ENCODE data around the gene NEXN. TPM values are rescaled to one million over a fixed set of nuclear protein-coding genes. Genes with fewer than 3 reads are reported as not detected.

Gene NEXN
- total RNA-seq, 1 experiment from 2014 or later, result 0.15 TPM

GRCh38 chr1:77990629-77991204 lies 102.3 kb downstream of the NEXN start:
- H2AFZ ChIP-seq (ENCODE audit: low read depth, low read length, poor library complexity, severe bottlenecking), result no peak overlapping the region
- POLR2A ChIA-PET, result interaction anchor here (0.9 to 4.2 kb wide), 3 partner anchors 9 to 14 kb away, joined by 3 to 26 read pairs (median 3); partner anchors contain the start of gene DNAJB4
- ATAC-seq (no peak), DNase-seq (ENCODE audit: low read depth, low spot score) (no peak)
- intact Hi-C loops (cut with micrococcal nuclease), result no loop called here
- no peaks in the 10 kb centered on the region for H3K36me3 ChIP-seq (ENCODE audit: control insufficient read depth in 1 of 2, insufficient read depth in 2 of 2, low read length in 2 of 2)
- no peak overlapping the region for H3K27ac ChIP-seq (ENCODE audit: low read depth, low read length)
- no peaks in the 10 kb centered on the region for H3K9me3 ChIP-seq (ENCODE audit: control insufficient read depth in 1 of 2, insufficient read depth in 1 of 2, low read depth in 1 of 2, low read length in 2 of 2)
- peaks cover 0 to 13% of the 10 kb centered on the region in 2 experiments; a peak in 1 of 4 replicates for H3K4me1 ChIP-seq (ENCODE audit: control insufficient read depth in 1 of 2, insufficient read depth in 2 of 2, low read length in 2 of 2)
- H3K79me2 ChIP-seq (ENCODE audit: insufficient read depth, low read length), result peaks cover 66% of the 10 kb centered on the region
- no peak overlapping the region for H3K9ac ChIP-seq (ENCODE audit: low read length)
- no TSS peak for BruUV-seq (replicated peaks)
- no peak for TF ChIP-seq ZNF274 (IDR thresholded peaks at IDR 0.05; ENCODE audit: low read depth, low read length)
- TF ChIP-seq SRF (IDR thresholded peaks at IDR 0.05; ENCODE audit: low read depth), result no peak
- H3K9me2 ChIP-seq (ENCODE audit: insufficient read depth), result no peaks in the 10 kb centered on the region; the same call in 1 of the 2 replicates
- no peak overlapping the region for H3K4me2 ChIP-seq (ENCODE audit: low read length)
- RAD21 ChIA-PET (ENCODE audit: low non-redundant PET in 1 of 2, low total read pairs in 2 of 2, uncharacterized antibody in 2 of 2, unreplicated experiment in 2 of 2), result no interaction called here
- no peak overlapping the region for H3K4me3 ChIP-seq (replicated peaks in 1 of 2; ENCODE audit: low read depth in 1 of 2, low read length in 2 of 2)
- H3K27me3 ChIP-seq (ENCODE audit: insufficient read depth, low read length), result no peaks in the 10 kb centered on the region
- no peaks in the 10 kb centered on the region for H4K20me1 ChIP-seq (ENCODE audit: insufficient read depth)
- CTCF ChIA-PET, result no interaction called here

GRCh38 chr1:77991638-77992037 lies 103.2 kb downstream of the NEXN start:
- peaks cover 57% of the 10 kb centered on the region for H3K79me2 ChIP-seq (ENCODE audit: insufficient read depth, low read length)

More at GRCh38 chr1:77991638-77992037, 103.2 kb downstream of the NEXN start:
- H3K9me2 ChIP-seq (ENCODE audit: insufficient read depth), result no peaks in the 10 kb centered on the region; the same call in 1 of the 2 replicates
- ChIA-PET POLR2A (interaction anchor here (0.9 to 4.2 kb wide), 3 partner anchors 10 to 13 kb away, joined by 3 to 26 read pairs (median 3); partner anchors contain the start of gene DNAJB4), CTCF (no interaction called here), RAD21 (ENCODE audit: low non-redundant PET in 1 of 2, low total read pairs in 2 of 2, uncharacterized antibody in 2 of 2, unreplicated experiment in 2 of 2) (no interaction called here)
- H4K20me1 ChIP-seq (ENCODE audit: insufficient read depth), result no peaks in the 10 kb centered on the region
- H3K9ac ChIP-seq (ENCODE audit: low read length), result no peak overlapping the region
- no peak for ATAC-seq
- H3K4me3 ChIP-seq (replicated peaks in 1 of 2; ENCODE audit: low read depth in 1 of 2, low read length in 2 of 2), result no peak overlapping the region
- TF ChIP-seq REST (IDR thresholded peaks at IDR 0.05; ENCODE audit: low read depth), result no peak
- TF ChIP-seq EZH2 (IDR thresholded peaks at IDR 0.05), result no peak
- TF ChIP-seq CEBPB (IDR thresholded peaks at IDR 0.05; ENCODE audit: low read depth), result no peak
- no peak for TF ChIP-seq CTCF (IDR thresholded peaks at IDR 0.05 in 2 of 3, conservative IDR thresholded peaks at IDR 0.05 in 1 of 3; ENCODE audit: borderline replicate concordance in 1 of 3, insufficient read depth in 1 of 3, low read depth in 2 of 3, low read length in 2 of 3)
- TF ChIP-seq ELF1 (IDR thresholded peaks at IDR 0.05; ENCODE audit: borderline replicate concordance, low read depth), result no peak
- no peak for TF ChIP-seq JUND (IDR thresholded peaks at IDR 0.05)
- no peak for TF ChIP-seq CBX3 (IDR thresholded peaks at IDR 0.05; ENCODE audit: low read depth)
- no peak overlapping the region for H3K27ac ChIP-seq (ENCODE audit: low read depth, low read length)
- H3K4me2 ChIP-seq (ENCODE audit: low read length), result no peak overlapping the region
- H3K36me3 ChIP-seq (ENCODE audit: control insufficient read depth in 1 of 2, insufficient read depth in 2 of 2, low read length in 2 of 2), result no peaks in the 10 kb centered on the region
- no peak overlapping the region for H2AFZ ChIP-seq (ENCODE audit: low read depth, low read length, poor library complexity, severe bottlenecking)
- peaks cover 0 to 9% of the 10 kb centered on the region in 2 experiments; a peak in 1 of 4 replicates for H3K4me1 ChIP-seq (ENCODE audit: control insufficient read depth in 1 of 2, insufficient read depth in 2 of 2, low read length in 2 of 2)
- BruUV-seq (replicated peaks), result no TSS peak
- no peaks in the 10 kb centered on the region for H3K9me3 ChIP-seq (ENCODE audit: control insufficient read depth in 1 of 2, insufficient read depth in 1 of 2, low read depth in 1 of 2, low read length in 2 of 2)
- no peaks in the 10 kb centered on the region for H3K27me3 ChIP-seq (ENCODE audit: insufficient read depth, low read length)
- DNase-seq (ENCODE audit: low read depth, low spot score), result no peak
- intact Hi-C loops (cut with micrococcal nuclease), result no loop called here
